ENCODE data around the gene BAK1. TPM values are rescaled to one million over a fixed set of nuclear protein-coding genes. Genes with fewer than 3 reads are reported as not detected.

BAK1 gene
- total and polyA plus RNA-seq, 2 of the 4 experiments (the other 2 are of a cell fraction), result 12.0 to 19.0 TPM

- no peak for ATAC-seq (ENCODE audit: low read depth)
- DNase-seq, result no peak
- Histone ChIP-seq H3K9ac (ENCODE audit: low read depth, low read length) (no peak overlapping the region), H2BK5ac (ENCODE audit: low read depth, low read length, poor library complexity, severe bottlenecking) (no peak overlapping the region), H3K36me3 (ENCODE audit: control insufficient read depth, insufficient read depth, low read length) (no peaks in the 10 kb centered on the region), H4K5ac (ENCODE audit: low read depth, low read length) (no peak overlapping the region), H2AK9ac (replicated peaks; ENCODE audit: low read depth, low read length, poor library complexity) (no peak overlapping the region), H3K79me1 (ENCODE audit: low read depth in 1 of 2, low read length in 2 of 2) (peaks cover 0 to 10% of the 10 kb centered on the region in 2 experiments; a peak in 1 of 4 replicates), H3K27me3 (ENCODE audit: control insufficient read depth, insufficient read depth, low read length) (no peaks in the 10 kb centered on the region; the same call in 1 of the 2 replicates), H3K18ac (ENCODE audit: low read depth, low read length) (no peak overlapping the region), H2BK15ac (ENCODE audit: low read depth, low read length) (no peak overlapping the region; the same call in 2 of the 3 replicates), H3K4me2 (ENCODE audit: low read depth, low read length) (no peak overlapping the region), H2AK5ac (ENCODE audit: low read depth, low read length) (no peak overlapping the region), H3K14ac (replicated peaks; ENCODE audit: low read depth, low read length) (no peak overlapping the region), H3K4me1 (ENCODE audit: control insufficient read depth, insufficient read depth, low read length) (peaks cover 4% of the 10 kb centered on the region; the same call in 1 of the 2 replicates), H3K9me1 (ENCODE audit: insufficient read depth, low read length) (peaks cover 2% of the 10 kb centered on the region; the same call in 1 of the 2 replicates), H3K56ac (ENCODE audit: extremely low read depth, insufficient read depth, low read length) (no peak overlapping the region), H3K27ac (ENCODE audit: insufficient read depth, low read length) (no peak overlapping the region), H3K4ac (ENCODE audit: low read depth, low read length) (no peak overlapping the region), H2BK120ac (ENCODE audit: low read depth, low read length) (no peak overlapping the region), H4K8ac (ENCODE audit: low read depth in 2 of 2, low read length in 2 of 2) (no peak overlapping the region), H3K4me3 (ENCODE audit: insufficient read depth, low read depth, low read length) (no peak overlapping the region), H4K20me1 (ENCODE audit: insufficient read depth, low read length) (no peaks in the 10 kb centered on the region), H2AFZ (replicated peaks; ENCODE audit: low read length, poor library complexity) (no peak overlapping the region), H3K9me3 (ENCODE audit: control insufficient read depth, insufficient read depth, low read length) (no peaks in the 10 kb centered on the region), H2BK20ac (ENCODE audit: low read depth, low read length) (no peak overlapping the region), H3K23ac (ENCODE audit: low read depth, low read length) (no peak overlapping the region), H4K91ac (ENCODE audit: insufficient read depth, low read depth, low read length) (no peak overlapping the region)
- ChIA-PET POLR2A (ENCODE audit: unreplicated experiment) (interaction anchor here (0.5 kb wide), 1 partner anchor 17 kb away, joined by 8 read pairs; no protein-coding TSS in a partner anchor), CTCF (interaction anchor here (0.6 to 0.7 kb wide), 2 partner anchors 8 to 77 kb away, joined by 3 read pairs; no protein-coding TSS in a partner anchor)
- 91% methylated on average over 5 of the region's 6 CpGs; no CpG with 5 or more reads in 1 of the 2 experiments for WGBS, 2 experiments (ENCODE audit: extremely low coverage in 2 of 2, insufficient read length in 1 of 2)
- in situ Hi-C loops (cut with MboI; ENCODE audit: low sequenced_read_pairs) (no loop called here), dilution Hi-C loops (cut with HindIII; ENCODE audit: low sequenced_read_pairs, unreplicated experiment) (no loop called here), intact Hi-C loops (cut with micrococcal nuclease) (no loop called here)
- TF ChIP-seq BHLHE40 (IDR thresholded peaks at IDR 0.05; ENCODE audit: low read depth, low read length) (no peak), ELK1 (IDR thresholded peaks at IDR 0.05; ENCODE audit: borderline replicate concordance, low read depth, low read length) (no peak), RAD21 (IDR thresholded peaks at IDR 0.05; ENCODE audit: low read length) (no peak), CTCF (conservative IDR thresholded peaks at IDR 0.05; ENCODE audit: low read depth, low read length) (no peak), MAZ (IDR thresholded peaks at IDR 0.05; ENCODE audit: borderline replicate concordance, low read depth, low read length) (no peak), SMC3 (IDR thresholded peaks at IDR 0.05; ENCODE audit: low read depth, low read length) (no peak), POLR2A (IDR thresholded peaks at IDR 0.05; ENCODE audit: low read depth, low read length) (no peak), RCOR1 (IDR thresholded peaks at IDR 0.05; ENCODE audit: insufficient replicate concordance, low read length) (no peak), MXI1 (IDR thresholded peaks at IDR 0.05; ENCODE audit: borderline replicate concordance, low read depth, low read length) (no peak)
- BruUV-seq (replicated peaks), result no TSS peak
Observed at GRCh38 chr6:33623895-33624381, 43.9 kb upstream of the BAK1 start.
